ENCODE measurements around the gene PSMA6. TPM values are rescaled to one million over a fixed set of nuclear protein-coding genes. Genes with fewer than 3 reads are reported as not detected.

Gene PSMA6
- 100 to 1,000 TPM in 1 of 2 donors, 10 to 100 TPM in 1; 91.5 to 106 TPM for total RNA-seq
- 100 to 1,000 TPM in 1 of 2 donors, 10 to 100 TPM in 1; 87.5 to 151 TPM for polyA plus RNA-seq

DNA sequence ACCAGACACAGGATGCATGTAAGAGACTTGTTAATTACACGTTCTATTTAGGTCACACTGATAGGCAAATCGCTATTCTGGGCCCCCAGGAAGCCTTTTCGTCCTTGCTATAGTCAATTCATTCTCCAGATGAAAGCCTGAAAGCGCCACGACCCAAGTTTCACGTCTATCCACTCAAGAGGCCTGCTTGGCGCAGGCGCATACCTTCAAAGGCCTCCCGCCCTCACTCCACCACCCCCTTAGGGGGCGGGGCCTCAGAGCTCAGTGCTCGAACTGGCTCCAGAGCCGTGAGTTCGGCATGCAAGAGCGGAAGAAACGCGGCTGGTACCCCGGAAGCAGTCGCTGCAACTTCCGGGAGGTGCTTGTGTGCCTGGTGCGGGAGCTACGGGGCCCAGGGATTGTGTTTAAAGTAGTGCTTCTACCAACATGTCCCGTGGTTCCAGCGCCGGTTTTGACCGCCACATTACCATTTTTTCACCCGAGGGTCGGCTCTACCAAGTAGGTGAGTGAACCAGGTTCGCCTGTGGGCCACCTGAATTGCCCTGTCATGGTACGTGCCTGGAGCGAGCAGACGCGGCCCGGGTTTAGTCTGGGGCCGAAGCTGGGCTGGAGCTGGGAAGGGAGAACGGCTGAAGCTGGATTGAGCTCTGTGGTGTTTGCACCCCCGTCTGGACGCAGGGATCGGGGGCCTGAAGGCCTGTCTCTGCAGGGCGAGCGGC lies at the start of gene PSMA6:
Gene PSMA6, plus strand, starts transcription at position 332 of the 719 bp plus-strand sequence. Its CDS starts 95 bp downstream, at position 427.
- Histone ChIP-seq H3K27me3 (ENCODE audit: control insufficient read depth in 4 of 4, insufficient read depth in 4 of 4, low read length in 3 of 4) (no peaks in the 10 kb centered on the region), H3K9ac (ENCODE audit: low read depth in 1 of 2, low read length in 2 of 2) (peak within 1 kb of the TSS; percentile 77 to 92), H3K9me3 (ENCODE audit: control insufficient read depth in 4 of 4, low read length in 3 of 4) (no peaks in the 10 kb centered on the region), H3K36me3 (ENCODE audit: control insufficient read depth in 4 of 4, insufficient read depth in 3 of 4, low read depth in 1 of 4, low read length in 3 of 4) (no peaks in the 10 kb centered on the region), H3K4me3 (ENCODE audit: low read depth in 1 of 3, low read length in 3 of 3) (peak within 1 kb of the TSS; percentile 68 to 85 (median 68)), H3K27ac (ENCODE audit: low read depth in 1 of 2, low read length in 2 of 2) (peak within 1 kb of the TSS; percentile 75 to 86), H3K4me1 (ENCODE audit: control insufficient read depth in 4 of 4, insufficient read depth in 4 of 4, low read length in 3 of 4) (peaks cover 3 to 54% (median 33%) of the 10 kb centered on the region in 4 donors)
- peak; percentile 98 for DNase-seq (ENCODE audit: low spot score)
- under 1% methylated on average over 40 of the region's 40 CpGs for WGBS
- TF ChIP-seq REST (IDR thresholded peaks at IDR 0.05) (peak; percentile 76), MAX (IDR thresholded peaks at IDR 0.05) (peak; percentile 87), SP1 (IDR thresholded peaks at IDR 0.05) (peak; percentile 82), HNF4A (conservative IDR thresholded peaks at IDR 0.05) (peak; percentile 34 to 49), TAF1 (conservative IDR thresholded peaks at IDR 0.05) (peak; percentile 75), HNF4G (IDR thresholded peaks at IDR 0.05) (no peak), RXRA (IDR thresholded peaks at IDR 0.05) (peak; percentile 62 to 69), FOXA1 (IDR thresholded peaks at IDR 0.05) (no peak), FOXA2 (IDR thresholded peaks at IDR 0.05) (no peak), NR2F2 (IDR thresholded peaks at IDR 0.05) (peak; percentile 30), RAD21 (IDR thresholded peaks at IDR 0.05) (peak; percentile 59 to 73), GABPA (IDR thresholded peaks at IDR 0.05 in 1 of 2, conservative IDR thresholded peaks at IDR 0.05 in 1 of 2) (peak; percentile 97 to 100), EGR1 (IDR thresholded peaks at IDR 0.05; ENCODE audit: low read depth in 2 of 2) (peak; percentile 78 to 82), YY1 (IDR thresholded peaks at IDR 0.05) (peak; percentile 61), JUND (IDR thresholded peaks at IDR 0.05) (peak in 1 of 2 donors; percentile 39), CTCF (IDR thresholded peaks at IDR 0.05; ENCODE audit: low read depth, low read length, missing input control) (no peak)
- TF ChIP-seq, protein P1, sequence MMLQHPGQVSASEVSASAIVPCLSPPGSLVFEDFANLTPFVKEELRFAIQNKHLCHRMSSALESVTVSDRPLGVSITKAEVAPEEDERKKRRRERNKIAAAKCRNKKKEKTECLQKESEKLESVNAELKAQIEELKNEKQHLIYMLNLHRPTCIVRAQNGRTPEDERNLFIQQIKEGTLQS (IDR thresholded peaks at IDR 0.05): peak; percentile 31
- TF ChIP-seq, protein P2, sequence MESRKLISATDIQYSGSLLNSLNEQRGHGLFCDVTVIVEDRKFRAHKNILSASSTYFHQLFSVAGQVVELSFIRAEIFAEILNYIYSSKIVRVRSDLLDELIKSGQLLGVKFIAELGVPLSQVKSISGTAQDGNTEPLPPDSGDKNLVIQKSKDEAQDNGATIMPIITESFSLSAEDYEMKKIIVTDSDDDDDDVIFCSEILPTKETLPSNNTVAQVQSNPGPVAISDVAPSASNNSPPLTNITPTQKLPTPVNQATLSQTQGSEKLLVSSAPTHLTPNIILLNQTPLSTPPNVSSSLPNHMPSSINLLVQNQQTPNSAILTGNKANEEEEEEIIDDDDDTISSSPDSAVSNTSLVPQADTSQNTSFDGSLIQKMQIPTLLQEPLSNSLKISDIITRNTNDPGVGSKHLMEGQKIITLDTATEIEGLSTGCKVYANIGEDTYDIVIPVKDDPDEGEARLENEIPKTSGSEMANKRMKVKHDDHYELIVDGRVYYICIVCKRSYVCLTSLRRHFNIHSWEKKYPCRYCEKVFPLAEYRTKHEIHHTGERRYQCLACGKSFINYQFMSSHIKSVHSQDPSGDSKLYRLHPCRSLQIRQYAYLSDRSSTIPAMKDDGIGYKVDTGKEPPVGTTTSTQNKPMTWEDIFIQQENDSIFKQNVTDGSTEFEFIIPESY (IDR thresholded peaks at IDR 0.05): peak; percentile 34
